Stimulated activated CD8-positive, alpha-beta memory T cell treated with anti-CD3 and anti-CD28 coated beads, Interleukin-12 subunit alpha, Interleukin-12 subunit beta, amount 100 ng/mL, for 1 hour (primary cell): ENCODE results near the gene FRMPD3.
A peak's percentile ranks its signal among the peaks of the same experiment; 100 is the strongest.
"Not testable (repeated sequence)": the region's sequence is repeated elsewhere in the genome, so short reads cannot be mapped to it uniquely, and the experiment has no call there.

ENCODE experiments used
- DNase-seq: peaks from one replicate; pipeline ENCODE4 v3.0.0-alpha.2; 2020; ENCODE audit warnings: low read depth

Gene FRMPD3

DNA sequence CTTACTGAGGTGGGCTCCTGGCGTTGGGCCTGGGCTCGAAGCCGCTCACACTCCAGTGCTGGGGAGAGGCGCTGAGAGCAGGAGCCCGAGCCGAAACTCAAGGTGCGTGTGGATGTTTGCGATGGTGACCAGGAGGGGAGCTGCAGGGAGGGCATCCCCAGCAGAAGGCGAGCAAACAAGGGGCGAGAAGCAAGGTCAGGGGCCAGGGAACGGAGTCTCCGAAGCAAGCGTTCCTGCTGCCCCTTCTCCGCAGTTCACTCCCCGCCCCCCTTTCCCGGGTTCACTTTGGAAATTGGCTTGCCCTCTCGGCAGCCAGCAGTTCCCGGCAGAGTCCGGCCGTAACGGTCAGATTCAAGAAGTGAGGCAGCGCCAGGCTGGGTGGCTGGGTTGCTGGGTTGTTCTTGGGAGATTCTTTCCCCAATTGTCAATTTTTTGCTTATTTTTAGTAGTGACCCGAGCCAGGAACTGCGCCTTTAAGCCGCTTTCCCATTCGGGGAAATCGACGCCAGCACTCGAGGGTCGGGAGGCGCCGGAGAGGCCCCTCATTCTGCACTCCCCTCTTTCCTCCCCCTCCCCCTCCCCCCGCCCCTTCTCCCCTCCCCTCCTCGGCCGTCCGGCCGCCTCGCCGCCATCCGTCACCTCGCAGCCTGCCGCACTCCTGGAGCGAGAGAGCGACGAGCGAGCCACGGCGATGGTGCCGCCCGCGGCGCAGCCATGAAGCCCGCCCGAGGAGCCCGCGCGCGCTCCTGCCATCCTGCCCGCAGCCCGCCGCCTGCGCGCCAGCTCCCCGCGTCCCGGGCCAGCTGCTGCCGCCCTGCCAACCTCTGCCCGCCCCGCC, at the start of gene FRMPD3:
FRMPD3 (plus strand) TSS at position 655 of the 838 bp plus-strand sequence. CDS start 76,937 bp downstream, outside the sequence.
- no peak for DNase-seq

- DNase-seq, result no peak
Observed at GRCh38 chrX:107420571-107420970, 28.9 kb upstream of the FRMPD3 start.

- DNase-seq, result no peak
Observed at GRCh38 chrX:107421337-107421861, 28.1 kb upstream of the FRMPD3 start.

GRCh38 chrX:107429090-107429489, 20.4 kb upstream of the FRMPD3 start:
- DNase-seq, result peak; percentile 6

DNA sequence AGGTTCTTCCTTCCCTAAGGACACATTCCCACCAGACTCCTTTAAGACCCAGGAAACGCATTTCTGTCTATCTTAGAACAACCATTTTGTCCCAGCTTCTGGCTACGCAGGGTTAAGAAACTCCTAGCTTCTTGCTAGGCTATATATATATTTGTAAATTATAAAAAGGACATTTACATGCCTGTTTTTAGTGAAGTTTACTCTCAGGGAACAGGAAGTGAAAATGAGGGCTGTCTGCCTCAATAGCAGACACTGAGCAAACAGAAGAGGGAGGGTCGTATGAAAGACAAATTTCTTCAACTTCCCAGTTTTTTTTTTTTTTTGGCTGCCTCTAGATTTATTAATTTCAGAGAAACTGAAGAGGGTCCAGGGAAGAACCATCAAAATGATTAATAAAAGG, 9.3 kb upstream of the FRMPD3 start:
- no peak for DNase-seq

- no peak for DNase-seq
Observed at GRCh38 chrX:107440692-107441091, 8.8 kb upstream of the FRMPD3 start.

- DNase-seq, result no peak
Observed at GRCh38 chrX:107442914-107443527, 6.4 kb upstream of the FRMPD3 start.

GRCh38 chrX:107445146-107445545, 4.3 kb upstream of the FRMPD3 start:
- DNase-seq, result no peak

GRCh38 chrX:107445631-107446030, 3.8 kb upstream of the FRMPD3 start:
- DNase-seq, result no peak

GRCh38 chrX:107447642-107448041, 1.8 kb upstream of the FRMPD3 start:
- DNase-seq, result no peak

- DNase-seq, result no peak
Observed at GRCh38 chrX:107448625-107448997, 841 bp upstream of the FRMPD3 start.

GRCh38 chrX:107450823-107451509, 1.5 kb downstream of the FRMPD3 start:
- DNase-seq, result no peak

- DNase-seq, result no peak
Observed at GRCh38 chrX:107451731-107452130, 2.3 kb downstream of the FRMPD3 start.

GRCh38 chrX:107452581-107452980, 3.1 kb downstream of the FRMPD3 start:
- no peak for DNase-seq

- no peak for DNase-seq
Observed at GRCh38 chrX:107454302-107454701, 4.8 kb downstream of the FRMPD3 start.

DNA sequence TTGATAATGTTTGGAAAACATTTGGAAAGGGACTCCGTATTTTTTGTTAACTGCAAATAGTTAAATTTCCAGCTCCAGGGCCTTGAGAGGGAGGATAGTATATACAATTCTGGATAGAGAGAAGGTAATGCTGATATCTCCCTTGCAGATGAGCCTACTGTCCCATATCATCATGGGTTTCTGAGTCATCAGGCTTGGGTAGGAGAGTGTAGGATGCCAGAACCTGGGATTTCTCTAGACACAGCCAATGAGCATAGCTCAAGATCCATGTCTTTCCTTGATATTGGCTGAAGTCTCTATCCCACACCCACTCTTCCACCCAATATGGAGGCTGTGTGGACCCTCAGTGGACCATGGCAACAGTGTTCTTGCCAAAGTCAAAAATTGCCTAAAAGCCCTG, 7.8 kb downstream of the FRMPD3 start:
- no peak for DNase-seq

DNA sequence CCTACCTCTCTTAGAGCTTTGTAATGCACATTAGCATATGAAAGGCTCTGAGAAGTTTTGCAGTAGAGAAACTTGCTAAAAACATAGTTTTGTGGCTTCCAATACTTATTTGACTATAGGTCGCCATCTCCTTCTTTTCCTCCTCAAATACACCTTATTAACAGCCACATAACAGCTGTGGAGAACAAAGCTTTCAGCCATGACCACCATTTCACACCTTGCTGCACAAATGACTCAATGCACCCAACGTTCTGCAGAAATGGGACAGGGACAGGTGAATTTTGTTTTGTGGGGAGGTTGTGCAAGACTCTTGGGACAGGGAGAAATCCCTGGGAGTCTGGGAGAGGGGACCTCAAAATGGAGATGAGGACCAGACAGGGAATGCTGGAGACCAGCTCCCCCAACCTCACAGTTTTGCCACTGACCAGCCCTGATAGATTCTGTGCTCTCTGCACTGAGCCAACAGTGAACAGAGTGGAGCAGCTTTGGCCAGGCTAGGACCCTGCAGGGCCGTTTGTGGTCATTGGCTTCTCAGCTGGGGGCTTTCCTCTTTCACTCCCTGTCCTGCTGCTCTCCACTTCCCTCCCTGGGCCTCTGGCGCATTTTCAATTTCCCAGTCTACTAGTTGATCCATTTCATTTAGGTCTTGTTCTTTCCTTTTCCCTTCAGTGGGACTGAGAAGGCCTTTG, 16.6 kb downstream of the FRMPD3 start:
- DNase-seq, result no peak

DNA sequence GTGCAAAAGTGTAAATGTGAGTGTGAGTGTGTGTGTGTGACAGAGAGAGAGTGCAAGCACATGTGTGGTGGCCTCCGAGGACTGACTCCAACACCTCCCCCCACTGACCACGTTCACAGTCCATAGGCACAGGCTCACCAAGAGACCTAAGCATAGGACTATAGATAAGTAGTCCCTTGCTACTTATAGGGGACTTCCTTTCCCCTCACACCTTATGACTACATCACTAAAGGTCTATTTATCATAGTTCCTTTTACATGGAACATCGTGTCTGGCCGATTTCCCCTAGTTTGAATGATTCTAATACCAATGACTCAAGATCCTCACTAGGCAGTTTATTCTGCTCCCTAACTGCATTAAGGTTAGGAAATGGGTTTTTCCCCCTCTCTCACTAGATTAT, 17.8 kb downstream of the FRMPD3 start:
- no peak for DNase-seq

- DNase-seq, result no peak
Observed at GRCh38 chrX:107470198-107470597, 20.7 kb downstream of the FRMPD3 start.

DNA sequence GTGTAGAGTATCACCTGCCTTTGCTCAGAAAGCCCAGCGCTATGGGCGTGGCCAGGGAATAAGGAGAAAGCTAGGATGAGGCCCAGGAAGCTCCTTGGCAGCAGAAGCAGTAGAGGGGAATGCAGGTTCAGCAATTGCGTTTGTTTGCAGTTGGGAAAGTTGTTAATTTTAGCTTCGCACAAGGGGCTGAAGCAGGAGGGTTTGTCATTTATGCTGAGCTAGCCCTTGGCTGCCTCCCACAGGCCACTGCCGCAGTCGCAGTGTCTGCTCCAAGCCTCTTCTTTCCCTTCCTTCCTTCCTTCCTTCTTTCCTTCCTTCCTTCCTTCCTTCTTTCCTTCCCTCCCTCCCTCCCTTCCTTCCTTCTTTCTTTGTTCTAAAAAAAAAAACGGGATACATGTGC, 21.5 kb downstream of the FRMPD3 start:
- DNase-seq, result no peak

DNA sequence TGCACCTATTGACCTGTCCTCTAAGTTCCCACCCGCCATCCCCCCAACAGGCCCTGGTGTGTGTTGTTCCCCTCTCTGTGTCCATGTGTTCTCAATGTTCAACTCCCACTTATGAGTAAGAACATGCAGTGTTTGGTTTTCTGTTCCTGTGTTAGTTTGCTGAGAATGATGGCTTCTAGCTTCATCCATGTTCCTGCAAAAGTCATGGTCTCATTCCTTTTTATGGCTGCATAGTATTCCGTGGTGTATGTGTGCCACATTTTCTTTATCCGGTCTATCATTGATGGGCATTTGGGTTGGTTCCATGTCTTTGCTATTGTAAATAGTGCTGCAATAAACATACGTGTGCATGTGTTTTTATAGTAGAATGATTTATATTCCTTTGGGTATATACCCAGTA, 22.0 kb downstream of the FRMPD3 start:
- not testable (repeated sequence) for DNase-seq

- DNase-seq, result no peak
Observed at GRCh38 chrX:107477406-107477805, 28.0 kb downstream of the FRMPD3 start.
